GF-D8 (cell line): Measurements from ENCODE around the gene ADSL.
"Not testable (repeated sequence)": the region's sequence is repeated elsewhere in the genome, so short reads cannot be mapped to it uniquely, and the experiment has no call there.

Source experiments
- DNase-seq: peaks from one replicate; lab custom pipeline; 2025; lab: John Stamatoyannopoulos, UW

The ADSL gene

DNA sequence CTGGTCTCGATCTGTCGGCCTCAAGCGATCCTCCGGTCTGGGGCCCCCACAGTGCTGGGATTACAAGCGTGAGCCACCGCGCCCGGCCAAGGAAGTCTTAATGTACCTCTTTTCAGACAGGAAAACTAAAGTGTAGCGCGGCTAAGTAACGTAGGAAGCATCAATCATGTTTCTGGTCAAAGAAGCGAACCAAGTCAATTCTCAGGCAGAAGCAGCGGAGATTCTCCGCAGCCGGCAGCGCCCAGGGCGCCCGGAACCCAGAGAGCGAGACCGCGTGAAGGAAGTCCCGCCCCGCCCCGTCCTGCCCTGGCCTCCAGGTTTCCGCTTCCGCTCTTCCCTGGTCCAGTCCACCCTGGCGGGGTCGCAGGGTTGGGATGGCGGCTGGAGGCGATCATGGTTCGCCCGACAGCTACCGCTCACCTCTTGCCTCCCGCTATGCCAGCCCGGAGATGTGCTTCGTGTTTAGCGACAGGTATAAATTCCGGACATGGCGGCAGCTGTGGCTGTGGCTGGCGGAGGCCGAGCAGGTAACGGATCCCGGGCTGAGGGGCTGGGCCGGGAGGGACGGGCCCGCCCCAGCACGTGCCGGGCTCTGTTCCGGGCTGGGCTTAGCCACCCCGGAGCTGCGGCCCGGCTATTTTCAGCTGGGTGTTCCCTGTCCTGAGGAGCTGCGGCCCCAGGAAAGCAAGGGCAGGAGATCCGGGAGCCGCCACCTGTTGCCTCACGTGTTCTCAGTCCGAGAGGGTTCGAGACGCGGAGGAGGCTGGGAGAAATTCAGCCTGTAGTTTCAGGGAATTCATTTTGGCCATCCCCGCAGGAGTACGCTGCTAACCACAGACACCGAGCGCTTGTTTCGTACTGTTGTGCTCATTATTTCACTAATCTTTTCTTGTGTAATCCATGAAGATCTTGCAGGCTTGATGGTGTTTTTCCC, at the start of gene ADSL:
TSS of gene ADSL (plus strand) at position 316 of the 934 bp plus-strand sequence. CDS start at position 375, 59 bp downstream.
- peak; percentile 56 for DNase-seq

DNA sequence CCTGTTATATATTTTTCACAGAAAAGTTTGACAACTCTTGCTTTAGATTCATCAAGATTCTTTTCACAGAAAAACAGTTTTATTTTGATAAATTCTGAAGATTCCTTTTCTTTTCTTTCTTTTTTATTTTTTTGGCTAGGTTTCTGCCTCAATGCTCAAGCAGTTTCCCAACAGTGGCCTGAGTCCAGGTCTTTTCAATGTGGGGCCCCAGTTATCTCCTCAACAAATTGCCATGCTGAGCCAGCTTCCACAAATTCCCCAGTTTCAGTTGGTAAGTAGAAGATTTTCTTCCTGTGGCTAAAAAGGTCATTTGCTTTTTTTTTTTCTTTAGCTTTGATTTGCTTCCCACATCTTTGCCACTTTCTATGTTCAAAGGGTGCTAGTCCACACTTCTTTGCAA, 46.0 kb upstream of the ADSL start:
- no peak for DNase-seq

DNA sequence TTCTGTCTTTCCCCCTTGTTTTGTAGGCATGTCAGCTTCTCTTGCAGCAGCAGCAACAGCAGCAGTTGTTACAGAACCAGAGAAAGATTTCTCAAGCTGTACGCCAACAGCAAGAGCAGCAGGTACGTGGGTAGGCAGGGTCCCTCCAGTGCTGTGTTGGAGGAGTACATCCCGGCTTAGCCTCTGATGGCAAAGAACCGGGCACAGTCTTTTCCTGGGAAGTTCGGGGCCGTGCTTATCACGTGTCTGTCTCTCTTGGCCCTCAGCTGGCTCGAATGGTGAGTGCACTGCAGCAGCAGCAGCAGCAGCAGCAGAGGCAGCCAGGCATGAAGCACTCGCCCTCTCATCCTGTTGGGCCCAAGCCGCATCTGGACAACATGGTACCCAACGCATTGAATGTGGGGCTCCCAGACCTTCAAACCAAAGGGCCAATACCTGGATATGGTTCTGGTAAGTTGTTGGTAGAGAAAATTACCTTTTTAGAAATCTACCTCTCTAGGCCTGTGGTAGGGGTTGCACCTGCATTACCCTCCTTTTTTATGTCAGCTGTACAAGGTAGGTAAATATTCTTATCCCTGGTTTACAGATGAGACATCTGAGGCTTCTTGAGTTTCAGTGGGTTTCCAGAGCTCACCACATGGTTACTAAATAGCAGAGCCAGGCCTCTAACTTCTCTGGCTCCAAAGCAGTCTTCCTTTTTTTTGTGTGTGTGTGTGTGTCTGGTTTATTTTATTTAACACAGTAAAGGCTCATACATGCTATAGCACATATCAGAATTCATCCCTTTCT, 45.2 kb upstream of the ADSL start:
- DNase-seq, result no peak

DNA sequence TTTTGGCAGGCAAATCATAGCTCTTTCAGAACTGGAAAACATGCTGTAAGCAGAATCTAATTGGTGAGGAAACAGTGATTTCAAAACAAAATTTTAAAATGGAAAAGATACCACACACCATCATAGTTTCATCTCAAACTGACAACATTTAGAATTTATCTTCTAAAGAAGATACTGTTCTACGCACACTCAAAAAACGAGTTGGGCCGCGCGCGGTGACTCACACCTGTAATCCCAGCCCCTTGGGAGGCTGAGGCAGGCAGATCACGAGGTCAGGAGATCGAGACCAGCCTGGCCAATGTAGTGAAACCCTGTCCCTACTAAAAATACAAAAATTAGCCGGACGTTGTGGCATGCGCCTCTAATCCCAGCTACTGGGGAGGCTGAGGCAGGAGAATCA, 44.2 kb upstream of the ADSL start:
- no peak for DNase-seq

DNA sequence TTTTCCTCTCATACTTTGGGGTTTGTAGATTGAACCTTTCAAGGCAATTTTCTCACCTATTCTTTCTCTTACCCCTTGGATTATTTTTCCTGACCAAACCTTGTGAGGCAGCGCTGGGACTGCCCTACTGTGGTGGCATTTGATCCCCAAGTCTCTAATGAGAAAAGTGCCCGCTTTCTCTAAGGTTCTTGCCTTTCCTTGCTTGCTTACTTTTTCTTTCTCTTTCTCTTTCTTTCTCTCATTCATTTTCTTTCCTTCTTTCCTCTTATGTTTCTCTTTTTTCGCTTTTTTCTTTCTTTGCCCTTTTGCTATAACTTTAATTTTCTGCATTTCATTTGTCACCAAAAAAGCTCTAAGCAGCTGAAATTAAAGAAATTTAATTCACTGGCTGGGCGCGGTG, 40.7 kb upstream of the ADSL start:
- DNase-seq, result no peak

DNA sequence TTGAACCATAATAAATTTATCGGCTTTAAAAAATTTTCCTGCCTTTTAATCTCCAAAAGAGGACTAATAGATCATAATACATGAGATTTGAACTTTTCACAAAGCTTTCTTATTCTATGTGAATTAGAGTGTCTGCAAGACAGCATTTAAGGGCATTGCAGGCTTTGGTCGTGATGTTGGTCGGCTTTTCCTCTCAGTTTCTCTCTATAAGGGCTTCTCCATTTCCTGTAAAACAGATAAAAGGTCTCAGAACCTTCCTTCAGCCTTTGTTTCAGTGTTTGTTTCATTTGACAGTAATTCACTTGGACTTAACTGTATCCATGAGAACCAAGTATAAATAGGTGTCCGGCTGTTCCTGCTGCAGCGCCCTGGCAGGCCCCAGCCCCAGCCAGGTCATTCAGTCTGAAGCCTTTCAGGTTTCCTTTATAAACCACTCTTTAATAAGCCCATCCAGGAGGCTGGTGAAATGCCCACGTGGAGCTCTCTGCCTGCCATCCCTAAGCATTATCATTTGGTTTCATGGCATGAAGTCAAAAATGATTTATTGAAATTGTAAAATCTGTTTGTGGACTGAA, 37.2 kb upstream of the ADSL start:
- DNase-seq, result no peak

DNA sequence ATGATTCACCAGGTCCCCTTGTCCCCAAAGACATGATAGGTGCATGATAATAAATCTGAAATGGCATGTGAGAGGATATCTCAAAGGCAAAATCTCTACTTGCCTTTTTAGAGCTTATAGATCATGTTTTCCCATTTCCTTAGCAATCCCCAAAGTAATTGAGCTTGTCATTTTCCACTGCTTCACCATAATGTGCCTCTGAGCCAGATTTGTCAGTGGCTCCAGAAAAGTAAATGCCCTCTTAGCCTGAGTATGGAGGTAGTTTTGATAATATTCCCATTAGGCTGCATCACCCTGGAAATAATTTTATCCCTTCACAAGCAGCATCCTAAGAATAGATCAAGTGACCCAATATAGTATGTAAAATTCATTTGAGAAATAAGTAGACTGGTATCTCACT, 36.7 kb upstream of the ADSL start:
- DNase-seq, result no peak

DNA sequence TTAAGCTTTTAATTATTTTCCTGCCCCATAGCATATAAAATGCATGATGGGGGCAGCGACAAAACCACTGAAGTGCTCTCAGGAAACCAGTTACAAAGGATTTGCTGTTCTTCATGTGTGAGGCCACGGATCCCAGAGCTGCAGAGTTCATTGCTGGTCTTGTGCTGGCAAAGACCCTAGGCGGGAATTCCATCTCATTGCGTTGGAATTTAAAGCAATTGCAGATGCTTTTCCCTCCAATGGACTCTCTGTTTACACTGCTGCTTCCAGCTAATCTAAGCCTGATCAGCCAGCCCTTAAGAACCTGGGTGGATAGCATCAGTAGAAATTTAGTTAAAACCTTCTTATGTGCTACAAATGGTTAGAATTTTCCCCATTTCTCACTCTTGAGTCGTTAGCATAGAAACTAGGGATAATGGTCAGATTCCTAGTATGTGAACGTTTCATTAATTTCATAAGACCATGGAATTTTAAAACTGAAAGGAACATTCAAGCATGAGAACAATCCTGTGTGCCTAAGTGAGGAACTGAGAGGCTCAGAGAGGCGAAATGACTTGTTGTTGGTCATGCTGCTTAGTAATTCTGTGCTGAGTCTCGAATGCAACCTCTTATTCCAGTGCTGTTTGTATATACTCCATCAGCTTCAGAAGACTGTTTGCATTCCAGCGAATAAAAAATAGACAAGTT, 36.1 kb upstream of the ADSL start:
- DNase-seq, result no peak

DNA sequence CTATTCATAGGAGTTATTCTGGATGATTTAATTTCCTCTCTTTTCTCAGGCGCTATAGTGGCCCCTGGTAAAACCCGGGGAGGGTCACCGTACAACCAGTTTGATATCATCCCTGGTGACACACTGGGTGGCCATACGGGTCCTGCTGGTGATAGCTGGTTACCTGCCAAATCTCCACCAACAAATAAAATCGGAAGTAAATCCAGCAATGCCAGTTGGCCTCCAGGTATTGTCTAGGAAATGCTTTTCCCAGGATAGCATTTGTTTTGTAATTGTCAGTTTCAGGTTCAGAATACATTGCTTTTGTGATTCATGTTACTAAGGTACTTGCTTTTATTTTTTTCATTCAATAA, 35.6 kb upstream of the ADSL start:
- DNase-seq, result no peak

DNA sequence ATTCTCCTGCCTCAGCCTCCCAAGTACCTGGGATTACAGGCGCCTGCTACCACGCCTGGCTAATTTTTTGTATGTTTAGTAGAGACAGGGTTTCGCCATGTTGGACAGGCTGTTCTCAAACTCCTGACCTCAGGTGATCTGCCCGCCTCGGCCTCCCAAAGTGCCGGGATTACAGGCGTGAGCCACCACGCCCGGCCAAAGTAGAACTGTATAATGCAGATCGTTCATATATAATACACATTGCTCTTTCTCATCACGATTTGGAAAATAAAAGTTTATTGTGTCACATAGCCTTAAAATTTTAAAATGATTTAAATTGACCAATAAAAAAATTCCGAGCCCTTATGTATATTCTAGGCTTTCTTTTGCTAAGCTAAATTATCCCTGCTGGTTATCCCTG, 34.7 kb upstream of the ADSL start:
- not testable (repeated sequence) for DNase-seq

DNA sequence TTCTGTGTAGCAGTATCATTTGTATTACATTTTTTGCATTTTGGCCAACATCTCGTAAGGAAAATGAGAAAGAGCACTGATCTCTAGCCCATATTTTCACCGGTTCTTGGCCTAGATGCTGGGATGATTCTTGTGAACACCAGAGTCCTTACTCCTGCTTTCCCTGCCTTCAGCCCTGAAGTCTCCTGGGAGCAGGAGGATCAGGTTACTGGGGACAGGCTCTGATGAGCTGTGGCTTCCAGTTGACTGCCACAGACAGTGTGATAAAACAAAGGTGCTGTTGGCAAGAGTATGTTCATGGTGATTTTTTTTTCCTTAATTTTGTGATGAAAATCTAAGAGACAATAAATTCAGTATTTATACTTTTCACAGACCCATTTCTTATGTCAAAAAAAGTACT, 34.2 kb upstream of the ADSL start:
- no peak for DNase-seq

DNA sequence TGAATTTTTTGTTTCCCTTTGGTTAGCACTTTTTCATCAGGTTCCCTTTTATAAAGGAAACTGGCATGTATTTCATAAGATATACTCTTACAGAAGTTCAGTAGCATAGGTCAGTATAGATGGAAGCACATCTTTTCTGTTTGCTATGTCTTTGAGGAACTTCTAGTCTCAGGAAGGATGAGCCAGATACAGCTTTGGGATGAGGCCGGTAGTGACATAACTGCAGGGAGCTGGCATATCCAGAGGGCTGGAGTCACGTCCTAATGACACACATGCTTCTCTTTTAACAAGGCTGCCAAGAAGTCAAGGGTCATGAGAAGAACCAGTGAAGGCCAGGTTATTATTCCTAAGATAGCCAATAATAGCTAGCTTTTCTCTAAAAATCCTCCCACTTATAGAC, 33.3 kb upstream of the ADSL start:
- peak; percentile 42 for DNase-seq

DNA sequence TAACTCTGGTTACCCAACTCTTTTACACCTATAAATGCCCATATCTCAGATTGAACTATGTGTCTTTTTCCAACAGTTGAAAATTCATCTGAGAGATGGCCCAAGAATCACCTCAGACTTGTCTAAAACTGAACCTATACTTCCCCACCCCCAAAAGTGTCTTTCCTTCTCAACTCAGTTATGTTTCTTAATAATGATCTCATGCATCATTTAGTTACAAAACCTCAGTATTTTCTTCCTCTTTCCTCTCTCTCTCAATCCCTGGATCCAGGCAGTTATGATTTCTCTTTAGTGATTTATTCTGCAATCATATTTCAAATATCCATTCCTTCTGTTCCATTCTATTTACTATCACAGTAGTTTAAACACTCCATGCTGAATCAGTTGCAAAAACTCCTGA, 32.3 kb upstream of the ADSL start:
- no peak for DNase-seq

DNA sequence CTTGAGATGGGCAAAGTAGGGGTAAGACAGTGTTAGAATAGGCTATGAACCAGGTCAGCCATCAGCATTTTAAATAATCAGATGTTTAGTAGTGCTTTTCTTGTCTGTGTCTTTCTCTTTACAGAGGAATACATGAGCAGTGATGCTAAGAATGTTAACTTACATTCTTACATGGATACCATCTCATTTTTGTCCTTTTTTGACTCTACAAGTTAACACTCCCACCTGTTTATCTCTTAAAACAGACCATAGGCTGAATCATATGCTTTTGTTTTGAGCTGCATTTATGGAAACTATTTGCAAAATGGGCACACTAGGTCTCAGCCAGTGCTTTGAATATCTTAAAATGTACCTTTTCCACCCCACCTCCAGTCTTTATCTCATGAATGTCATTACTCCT, 25.6 kb upstream of the ADSL start:
- DNase-seq, result no peak

DNA sequence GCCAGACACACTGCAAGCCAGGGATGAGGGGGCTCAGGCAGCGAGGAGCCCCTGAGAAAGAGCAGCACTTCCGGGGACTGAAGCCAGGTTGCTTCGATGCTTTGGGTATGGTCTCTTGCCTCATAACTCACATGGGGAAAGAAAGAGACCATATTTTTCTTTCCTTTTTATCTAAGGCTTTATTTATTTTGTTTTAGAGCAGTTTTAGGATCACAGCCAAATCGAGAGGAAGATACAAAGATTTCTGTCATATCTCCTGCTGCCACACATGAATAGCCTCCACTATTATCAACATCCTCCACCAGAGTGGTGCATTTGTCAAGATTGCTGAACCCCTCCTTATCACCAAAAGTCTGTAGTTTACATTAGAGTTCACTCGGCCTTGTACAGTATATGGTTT, 24.3 kb upstream of the ADSL start:
- no peak for DNase-seq

DNA sequence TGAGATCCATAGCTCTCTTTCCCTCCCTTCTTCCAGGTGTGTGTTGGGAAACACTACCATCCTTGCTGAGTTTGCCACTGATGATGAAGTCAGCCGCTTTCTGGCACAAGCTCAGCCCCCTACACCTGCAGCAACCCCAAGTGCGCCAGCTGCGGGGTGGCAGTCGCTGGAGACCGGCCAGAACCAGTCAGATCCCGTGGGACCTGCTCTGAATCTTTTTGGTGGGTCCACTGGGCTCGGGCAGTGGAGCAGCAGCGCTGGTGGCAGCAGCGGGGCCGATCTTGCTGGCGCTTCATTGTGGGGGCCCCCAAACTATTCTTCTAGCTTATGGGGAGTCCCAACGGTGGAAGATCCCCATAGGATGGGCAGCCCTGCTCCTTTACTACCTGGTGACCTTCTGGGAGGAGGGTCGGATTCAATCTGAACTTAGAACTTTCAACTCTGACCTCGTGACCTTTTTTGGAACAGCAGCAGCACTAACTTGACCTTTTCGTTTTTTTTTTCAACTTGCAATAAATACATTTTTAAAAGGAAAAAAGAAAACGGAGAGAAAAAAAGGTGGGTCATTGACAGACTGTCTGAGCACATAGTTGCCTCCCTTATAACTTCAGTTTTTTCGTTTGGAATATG, 23.4 kb upstream of the ADSL start:
- DNase-seq, result no peak

DNA sequence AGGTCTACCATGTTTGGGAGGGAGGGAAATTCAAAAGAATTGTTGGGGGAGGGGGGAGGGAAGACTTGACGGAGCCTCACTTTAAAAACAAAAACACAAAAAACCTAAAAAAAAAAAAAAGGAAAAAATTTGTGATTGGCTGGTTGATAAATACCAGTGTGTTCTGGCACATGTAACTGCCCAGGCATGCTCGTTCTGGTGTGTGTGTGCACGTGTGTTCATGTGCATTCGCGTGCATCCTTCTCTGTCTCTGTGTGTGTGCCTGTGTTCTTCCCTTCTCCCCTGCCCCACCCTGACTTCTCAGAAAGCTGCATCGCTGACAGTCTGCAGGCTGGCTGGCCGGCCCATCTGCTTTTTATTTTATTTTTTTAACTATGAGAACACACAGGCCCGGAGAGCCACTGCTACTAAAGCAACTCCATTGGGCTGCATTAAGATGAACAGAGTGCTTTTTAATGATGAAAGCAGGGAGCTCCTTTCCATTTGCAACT, 22.6 kb upstream of the ADSL start:
- no peak for DNase-seq

DNA sequence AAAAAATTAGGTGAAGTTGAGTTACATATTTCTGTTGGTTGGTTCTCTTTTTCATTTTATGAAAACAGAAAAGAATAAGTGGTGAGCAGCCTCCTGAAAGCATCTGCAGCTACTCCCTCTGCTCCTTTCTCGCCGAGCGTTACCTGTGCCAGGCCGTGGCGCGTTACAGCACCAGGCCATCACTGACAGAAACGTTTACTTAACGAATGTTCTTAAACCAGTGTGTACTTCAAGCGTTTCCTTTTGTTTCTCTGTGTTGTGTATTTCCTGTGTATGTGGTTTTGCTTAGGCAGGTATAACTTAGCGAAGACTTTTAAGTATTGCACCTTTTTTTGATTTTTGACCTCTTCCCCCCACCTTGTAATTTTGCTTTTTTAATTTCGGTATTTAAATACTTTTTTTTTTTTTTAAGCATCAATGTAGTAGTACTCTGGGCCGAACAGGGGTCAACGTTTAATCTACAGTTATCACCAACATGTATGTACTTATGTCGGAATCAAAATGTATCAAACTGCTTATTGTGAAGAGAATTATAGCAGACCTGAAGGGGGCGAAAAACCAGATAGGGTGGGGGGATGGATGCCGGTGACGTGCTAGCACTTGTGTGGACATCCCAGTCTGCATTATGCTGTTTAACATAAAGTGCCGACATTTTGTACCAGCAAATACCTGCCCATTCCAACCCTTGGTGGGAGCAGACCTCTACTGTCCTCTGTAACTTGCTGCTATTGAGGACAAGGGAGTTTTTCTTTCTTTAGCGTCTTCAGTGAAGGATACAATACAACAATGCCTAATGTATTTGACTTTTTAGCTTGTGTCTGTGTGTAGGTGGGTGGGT, 21.6 kb upstream of the ADSL start:
- no peak for DNase-seq

DNA sequence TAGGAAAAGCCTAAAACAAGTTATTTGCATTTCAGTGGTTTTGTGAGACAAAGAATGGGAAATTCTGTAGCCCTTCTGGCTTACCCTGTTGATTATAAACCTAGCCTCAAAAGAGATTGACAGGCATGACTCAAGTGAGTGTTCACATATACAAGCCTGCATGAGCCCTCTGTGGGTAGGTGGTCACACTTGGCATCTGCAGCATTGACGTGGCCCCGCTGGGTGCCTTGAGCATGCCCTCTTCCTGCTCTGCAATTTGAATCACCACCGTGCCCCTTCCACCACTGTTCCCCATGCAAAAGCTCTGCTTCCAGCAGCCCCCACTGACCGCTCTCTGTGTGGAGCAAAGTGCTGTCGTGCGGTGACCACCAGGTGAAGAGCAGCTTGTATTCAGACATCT, 21.0 kb upstream of the ADSL start:
- no peak for DNase-seq

DNA sequence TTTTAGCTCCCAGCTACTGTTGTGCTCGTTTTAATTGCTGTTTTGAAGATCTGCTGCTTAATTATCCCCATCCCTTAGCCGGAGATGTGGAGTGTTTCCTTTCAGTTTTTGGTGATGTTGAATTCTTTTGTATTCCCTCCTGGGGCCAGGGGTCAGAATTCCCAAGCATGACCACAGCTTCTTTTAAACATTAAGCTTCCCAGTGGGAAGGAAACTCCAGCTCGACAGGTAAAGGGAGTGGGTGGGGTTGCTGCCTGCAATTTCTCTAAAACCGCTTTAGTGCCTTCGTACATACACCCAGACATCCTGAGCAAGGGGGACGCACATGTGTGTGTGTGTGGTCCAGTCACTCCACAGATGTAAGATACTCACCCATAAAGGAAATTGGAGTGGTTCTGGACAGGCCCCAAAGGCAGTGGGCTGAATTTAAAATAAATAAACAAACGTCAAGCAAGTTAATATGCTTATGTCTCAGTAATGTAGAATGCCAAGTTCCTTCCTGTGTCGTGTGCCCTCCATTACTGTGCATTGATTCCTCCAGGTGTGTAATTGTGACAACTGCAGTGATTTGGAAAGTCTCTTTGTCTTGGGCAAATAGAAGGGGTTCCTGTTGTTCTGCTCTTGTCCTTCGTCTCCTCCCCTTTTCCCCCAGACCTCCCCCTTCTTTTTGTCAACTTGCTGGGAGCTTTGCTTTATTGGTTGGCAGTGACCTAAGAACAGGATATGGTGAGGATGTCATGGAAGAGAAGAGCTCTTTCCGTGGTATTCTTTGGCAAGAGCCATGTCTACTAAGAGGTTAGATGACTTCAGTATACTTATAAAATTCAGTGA, 19.2 kb upstream of the ADSL start:
- no peak for DNase-seq
